Kidney (tissue), 14 donors: ENCODE measurements around the gene KCNQ5. TPM values are rescaled to one million over a fixed set of nuclear protein-coding genes. Genes with fewer than 3 reads are reported as not detected.

ENCODE experiments used
- DNase-seq, 5 donors: peaks; one replicate each; pipeline ENCODE4 v3.0.0-alpha.2; 2013 to 2020
- FAIRE-seq: peaks from 2 replicates; lab custom pipeline; 2012; peaks lifted over from hg19 to GRCh38; lab: Jason Lieb, UNC
- H3K27ac ChIP-seq, 2 donors: one replicate each; pipeline ENCODE4 v1.7.0; 2013; ENCODE audit warnings: low read depth in 2 of 2, low read length in 2 of 2, inconsistent platforms in 1 of 2
- H3K27me3 ChIP-seq: one replicate; pipeline ENCODE4 v1.7.1; 2013; ENCODE audit warnings: low read length, inconsistent platforms; ENCODE audit not compliant: control insufficient read depth, insufficient read depth
- H3K36me3 ChIP-seq, 3 donors: one replicate each; pipeline versions ENCODE4 v1.7.0 to v1.7.1; 2013; ENCODE audit warnings: low read length in 3 of 3, control low read depth in 1 of 3, inconsistent platforms in 1 of 3; ENCODE audit not compliant: insufficient read depth in 3 of 3, control insufficient read depth in 2 of 3
- H3K4me1 ChIP-seq, 3 donors: one replicate each; pipeline versions ENCODE4 v1.7.0 to v1.7.1; 2013; ENCODE audit warnings: low read length in 3 of 3, inconsistent platforms in 1 of 3, low read depth in 1 of 3; ENCODE audit not compliant: control insufficient read depth in 2 of 3, insufficient read depth in 2 of 3
- H3K4me3 ChIP-seq, 3 donors: one replicate each; pipeline versions ENCODE4 v1.7.0 to v1.8.1; 2013; ENCODE audit warnings: low read length in 3 of 3, control low read depth in 1 of 3, inconsistent platforms in 1 of 3
- H3K9ac ChIP-seq, 3 donors: one replicate each; pipeline versions ENCODE4 v1.7.0 to v1.7.1; 2013; ENCODE audit warnings: low read length in 3 of 3, control low read depth in 1 of 3, inconsistent platforms in 1 of 3
- H3K9me3 ChIP-seq, 3 donors: one replicate each; pipeline versions ENCODE4 v1.7.0 to v1.7.1; 2013; ENCODE audit warnings: low read length in 3 of 3, control low read depth in 1 of 3, inconsistent platforms in 1 of 3; ENCODE audit not compliant: control insufficient read depth in 2 of 3, insufficient read depth in 1 of 3
- CTCF ChIP-seq: IDR thresholded peaks from 3 replicates; pipeline ENCODE4 v1.5.1; 2012; ENCODE audit warnings: mild to moderate bottlenecking, moderate library complexity, borderline replicate concordance; ENCODE audit not compliant: insufficient read depth; ENCODE audit errors: extremely low read depth
- intact Hi-C: fragments of 100-400 bp; cut with DNase I; formaldehyde crosslinking; loops from one replicate; pipeline ENCODE4 v1.11.1; 2022
- polyA plus RNA-seq: library from polyadenylated mRNA; stranded (reverse); fragments of 350-450 nt; fragmentation: Illumina TruSeq; extraction: RNeasy Lipid Tissue Mini Kit (QIAGEN cat#74804); gene quantifications from one replicate; pipeline ENCODE4 v1.2.3, GENCODE V29; 2014; ENCODE audit warnings: low read depth, low replicate concordance; ENCODE audit not compliant: insufficient read depth
- total RNA-seq: library from RNA; stranded (reverse); fragmentation: NEBNext Ultra II Directional; extraction: Animal tissue kit (Norgen Biotek cat#: 25700); gene quantifications from one replicate; pipeline ENCODE4 v1.2.1, GENCODE V29; 2021
- donor health status: control.
- donor health status: control.
- donor health status: control.
- donor health status: control.
- donor health status: control.
- donor health status: DM: yes; HTN: yes; CAD: no.
- donor health status: Normal renal cell carcinoma (clear cell type).

KCNQ5 gene
- total and polyA plus RNA-seq, 2 donors from 2014 or later = 0.50 TPM; not detected in 1

GRCh38 chr6:72984981-72985665 is 363.3 kb downstream of the KCNQ5 start:
- H3K27ac ChIP-seq = no peak overlapping the region
- H3K9ac ChIP-seq = no peak overlapping the region
- H3K9me3 ChIP-seq = no peaks in the 10 kb centered on the region
- no peaks in the 10 kb centered on the region for H3K4me1 ChIP-seq
- H3K36me3 ChIP-seq = no peaks in the 10 kb centered on the region
- intact Hi-C loops = no loop called here
- no peak for TF ChIP-seq CTCF
- DNase-seq (no peak), FAIRE-seq (no peak)
- H3K27me3 ChIP-seq = no peaks in the 10 kb centered on the region
- H3K4me3 ChIP-seq = no peak overlapping the region

GRCh38 chr6:72987301-72987700 is 365.4 kb downstream of the KCNQ5 start:
- no peak overlapping the region for H3K9ac ChIP-seq
- DNase-seq (no peak), FAIRE-seq (no peak)
- H3K27me3 ChIP-seq = no peaks in the 10 kb centered on the region
- no peak for TF ChIP-seq CTCF
- H3K4me3 ChIP-seq = no peak overlapping the region
- H3K27ac ChIP-seq = no peak overlapping the region
- no peaks in the 10 kb centered on the region for H3K9me3 ChIP-seq
- intact Hi-C loops = no loop called here
- H3K36me3 ChIP-seq = no peaks in the 10 kb centered on the region
- H3K4me1 ChIP-seq = no peaks in the 10 kb centered on the region

GRCh38 chr6:72999995-73000394 is 378.1 kb downstream of the KCNQ5 start:
- no peak overlapping the region for H3K27ac ChIP-seq
- no peak for DNase-seq
- H3K4me1 ChIP-seq = no peaks in the 10 kb centered on the region
- no peaks in the 10 kb centered on the region for H3K27me3 ChIP-seq
- H3K9me3 ChIP-seq = no peaks in the 10 kb centered on the region
- FAIRE-seq = no peak
- H3K9ac ChIP-seq = no peak overlapping the region
- intact Hi-C loops = no loop called here
- H3K4me3 ChIP-seq = no peak overlapping the region
- no peak for TF ChIP-seq CTCF
- H3K36me3 ChIP-seq = no peaks in the 10 kb centered on the region

- H3K9me3 ChIP-seq = no peaks in the 10 kb centered on the region
- intact Hi-C loops = no loop called here
- H3K9ac ChIP-seq = no peak overlapping the region
- no peak overlapping the region for H3K4me3 ChIP-seq
- no peak for DNase-seq
- no peaks in the 10 kb centered on the region for H3K36me3 ChIP-seq
- no peak for TF ChIP-seq CTCF
- no peaks in the 10 kb centered on the region for H3K4me1 ChIP-seq
- no peaks in the 10 kb centered on the region for H3K27me3 ChIP-seq
- no peak overlapping the region for H3K27ac ChIP-seq
- FAIRE-seq = no peak
Measured at GRCh38 chr6:73000460-73000859, 378.6 kb downstream of the KCNQ5 start.
